HG02938 (cell line): ENCODE measurements around the gene NEK8.
"Not testable (repeated sequence)": the region's sequence is repeated elsewhere in the genome, so short reads cannot be mapped to it uniquely, and the experiment has no call there.

Experiments
- ATAC-seq: cut with Tn5 transposase; IDR thresholded peaks from one replicate; pipeline ENCODE4 v1.9.1; 2021; ENCODE audit warnings: mild to moderate bottlenecking, moderate library complexity; ENCODE audit not compliant: unreplicated experiment

Gene NEK8

GRCh38 chr17:28725166-28725659, 3.4 kb upstream of the NEK8 start:
- no peak for ATAC-seq

GRCh38 chr17:28725660-28726225, 2.8 kb upstream of the NEK8 start:
- ATAC-seq, result no peak

- no peak for ATAC-seq
Observed at GRCh38 chr17:28726226-28726626, 2.4 kb upstream of the NEK8 start, which contains the start of gene TLCD1. TLCD1 (minus strand) TSS chr17:28726233; CDS start chr17:28726097, 136 bp downstream.

- peak; percentile 40 for ATAC-seq
Observed at GRCh38 chr17:28726627-28727491, 1.7 kb upstream of the NEK8 start.

GRCh38 chr17:28729950-28730330, 1.4 kb downstream of the NEK8 start:
- ATAC-seq, result no peak

- ATAC-seq, result no peak
Observed at GRCh38 chr17:28733346-28733745, 4.8 kb downstream of the NEK8 start.

- ATAC-seq, result no peak
Observed at GRCh38 chr17:28734712-28735241, 6.2 kb downstream of the NEK8 start.

- no peak for ATAC-seq
Observed at GRCh38 chr17:28735242-28735722, 6.7 kb downstream of the NEK8 start.

GRCh38 chr17:28735913-28736769, 7.6 kb downstream of the NEK8 start:
- ATAC-seq, result not testable (repeated sequence)

- ATAC-seq, result no peak
Observed at GRCh38 chr17:28737316-28737715, 8.7 kb downstream of the NEK8 start.

- peak; percentile 71 for ATAC-seq
Observed at GRCh38 chr17:28737770-28738679, 9.4 kb downstream of the NEK8 start.

GRCh38 chr17:28738680-28739384, 10.2 kb downstream of the NEK8 start:
- ATAC-seq, result no peak

GRCh38 chr17:28740406-28741357, 12.1 kb downstream of the NEK8 start:
- ATAC-seq, result no peak

GRCh38 chr17:28741358-28742349, 13.1 kb downstream of the NEK8 start:
- no peak for ATAC-seq

- peak; percentile 50 for ATAC-seq
Observed at GRCh38 chr17:28743243-28744103, 14.9 kb downstream of the NEK8 start, which contains the start of gene TRAF4. TRAF4 (plus strand) TSS chr17:28744011; CDS start chr17:28744113, 102 bp downstream.
